ENCODE results near the gene RBP3.

The RBP3 gene

GRCh38 chr10:47348138-47348651 is at the start of gene RBP3:
RBP3 (plus strand) TSS chr10:47348363; CDS start chr10:47348485, 122 bp downstream.
- no peak for DNase-seq

GRCh38 chr10:47298715-47299114 is 49.4 kb upstream of the RBP3 start:
- DNase-seq, result no peak

GRCh38 chr10:47299611-47300428 is 48.3 kb upstream of the RBP3 start, which contains the start of gene GDF10:
GDF10 (plus strand) TSS chr10:47300197; CDS start chr10:47300652, 455 bp downstream.
- no peak for DNase-seq

DNA sequence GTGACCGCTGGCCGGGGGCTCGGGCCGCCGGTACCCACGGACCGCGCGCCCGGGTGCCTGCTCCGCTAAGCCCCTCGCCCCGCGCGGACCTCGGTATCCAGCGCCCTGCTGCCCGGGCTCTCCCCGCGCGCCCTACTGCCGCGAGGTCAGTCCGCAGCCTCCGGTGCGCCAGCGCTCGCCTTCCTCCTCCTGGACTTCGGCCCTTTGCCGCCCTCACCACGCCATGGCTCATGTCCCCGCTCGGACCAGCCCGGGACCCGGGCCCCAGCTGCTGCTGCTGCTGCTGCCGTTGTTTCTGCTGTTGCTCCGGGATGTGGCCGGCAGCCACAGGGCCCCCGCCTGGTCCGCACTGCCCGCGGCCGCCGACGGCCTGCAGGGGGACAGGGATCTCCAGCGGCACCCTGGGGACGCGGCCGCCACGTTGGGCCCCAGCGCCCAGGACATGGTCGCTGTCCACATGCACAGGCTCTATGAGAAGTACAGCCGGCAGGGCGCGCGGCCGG is 47.7 kb upstream of the RBP3 start:
- no peak for DNase-seq

- no peak for DNase-seq
These were observed 46.3 kb upstream of the RBP3 start for GRCh38 chr10:47301833-47302232.

DNA sequence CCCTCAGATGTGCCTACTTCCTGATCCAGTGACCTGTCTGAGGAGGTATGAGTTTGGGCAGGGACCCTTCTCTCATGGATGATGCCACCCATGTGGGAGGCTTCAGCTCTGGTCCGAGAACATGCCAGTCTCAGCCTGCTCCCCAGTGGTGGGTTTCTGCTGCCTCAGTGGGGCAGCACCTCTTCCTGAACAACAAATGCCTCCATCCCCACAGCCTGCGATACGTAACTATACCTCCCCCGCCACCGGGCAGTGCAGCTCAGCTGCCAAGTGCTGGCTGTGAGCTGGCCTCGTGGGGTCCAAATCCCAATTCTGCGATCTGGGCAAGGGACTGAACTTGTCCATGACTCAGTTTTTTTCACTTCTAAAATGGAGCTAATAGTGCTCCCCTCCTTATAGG is 45.1 kb upstream of the RBP3 start:
- DNase-seq, result no peak

- no peak for DNase-seq
These were observed 44.3 kb upstream of the RBP3 start for GRCh38 chr10:47303866-47304265.

DNA sequence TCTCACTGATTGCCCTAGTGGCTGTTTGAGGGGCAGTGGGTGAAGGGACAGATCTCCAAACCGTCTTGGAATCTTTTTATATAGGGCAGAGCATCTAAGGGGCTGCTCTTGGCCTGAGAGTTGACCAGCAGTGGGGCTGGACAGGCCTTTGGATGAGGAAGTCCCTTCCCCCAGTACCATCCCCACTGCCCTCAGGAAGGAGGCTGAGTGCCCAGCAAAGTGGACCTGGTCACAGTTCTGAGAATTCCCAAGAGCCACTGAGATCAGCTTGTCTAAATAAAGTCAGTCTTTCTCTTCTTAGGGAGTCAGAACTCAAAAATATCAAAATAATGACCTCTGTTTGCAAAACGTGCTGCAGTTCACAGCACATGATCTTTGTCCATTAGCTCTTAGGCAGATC is 42.6 kb upstream of the RBP3 start:
- no peak for DNase-seq

DNA sequence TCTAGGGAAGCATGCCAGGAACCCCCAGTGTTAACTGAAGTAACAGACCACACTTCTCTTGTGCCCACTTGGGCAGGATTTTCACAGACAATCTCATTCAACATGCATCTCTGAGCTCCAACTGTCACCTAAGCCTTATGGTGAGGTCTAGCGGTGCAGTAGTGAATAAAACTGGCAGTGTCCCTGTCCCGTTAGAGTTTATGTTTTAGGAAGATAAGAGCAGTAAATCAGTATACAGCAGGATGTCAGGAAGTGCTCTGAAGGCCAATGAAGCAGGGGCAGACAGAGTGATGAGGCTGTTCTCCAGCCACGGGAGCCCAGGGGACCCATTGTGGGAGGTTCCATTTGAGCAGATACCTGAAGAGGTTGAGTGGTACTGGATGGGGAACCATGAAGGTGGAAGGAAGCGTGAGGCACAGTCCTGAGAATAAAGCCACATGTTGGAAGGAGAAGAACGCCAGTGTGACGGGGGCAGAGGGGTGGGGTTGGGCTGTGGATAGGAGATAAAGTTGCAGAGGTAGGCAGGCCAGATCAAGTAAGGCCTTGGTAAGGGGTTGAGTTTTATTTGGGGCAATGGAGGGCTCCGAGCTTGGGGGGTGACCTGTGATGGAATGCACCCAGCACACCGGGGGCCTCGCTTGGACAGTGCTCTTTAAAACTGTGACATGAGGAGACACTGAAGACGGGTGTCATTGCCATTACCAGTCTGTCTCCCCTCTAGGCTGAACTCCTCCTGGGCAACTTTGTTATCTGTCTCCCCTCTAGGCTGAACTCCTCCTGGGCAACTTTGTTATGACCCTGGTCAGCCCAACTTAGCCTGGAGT is 41.6 kb upstream of the RBP3 start:
- no peak for DNase-seq

DNA sequence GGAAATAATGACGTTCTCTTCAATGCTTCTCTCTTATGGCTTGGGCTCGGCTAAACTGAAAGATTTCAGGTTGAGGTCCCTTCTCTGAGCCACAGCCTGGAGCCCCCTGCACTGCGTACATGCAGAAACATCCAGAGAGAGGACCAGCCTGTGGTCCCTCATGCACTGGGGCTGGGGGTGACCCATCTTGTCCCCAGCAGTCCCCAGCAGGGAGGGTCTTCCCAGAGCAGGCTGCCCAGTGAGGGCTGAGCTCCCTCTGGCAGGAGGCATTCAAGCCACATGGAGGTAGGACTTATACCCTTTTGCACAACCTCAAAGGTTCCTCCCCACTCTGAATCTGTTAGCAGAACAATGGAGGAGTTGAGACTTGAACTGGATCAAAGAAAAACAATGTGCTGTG is 40.8 kb upstream of the RBP3 start:
- DNase-seq, result no peak

- no peak for DNase-seq
These were observed 39.4 kb upstream of the RBP3 start for GRCh38 chr10:47308775-47309174.

DNA sequence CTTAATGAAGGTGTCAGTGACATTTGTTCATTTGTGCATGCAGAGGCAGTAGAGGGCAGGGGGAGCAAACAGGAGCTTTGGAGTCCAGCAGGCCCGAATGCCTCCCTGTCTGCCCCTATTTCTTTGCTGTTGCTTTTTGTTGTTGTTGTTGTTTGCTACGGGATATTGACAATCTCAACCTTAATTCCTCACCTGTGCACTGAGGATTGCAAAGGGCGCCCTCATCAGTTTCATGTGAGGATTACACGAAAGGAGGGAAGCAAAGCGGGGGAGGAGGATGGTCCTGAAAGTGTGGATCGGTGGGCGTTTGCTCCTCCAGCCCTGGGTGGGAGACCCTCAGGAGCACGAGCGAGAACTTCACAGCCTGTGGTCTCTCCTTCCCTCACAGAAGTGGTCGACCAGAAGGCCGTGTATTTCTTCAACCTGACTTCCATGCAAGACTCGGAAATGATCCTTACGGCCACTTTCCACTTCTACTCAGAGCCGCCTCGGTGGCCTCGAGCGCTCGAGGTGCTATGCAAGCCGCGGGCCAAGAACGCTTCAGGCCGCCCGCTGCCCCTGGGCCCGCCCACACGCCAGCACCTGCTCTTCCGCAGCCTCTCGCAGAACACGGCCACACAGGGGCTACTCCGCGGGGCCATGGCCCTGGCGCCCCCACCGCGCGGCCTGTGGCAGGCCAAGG is 38.6 kb upstream of the RBP3 start:
- no peak for DNase-seq

- DNase-seq, result no peak
These were observed 38.1 kb upstream of the RBP3 start for GRCh38 chr10:47310090-47310505.

DNA sequence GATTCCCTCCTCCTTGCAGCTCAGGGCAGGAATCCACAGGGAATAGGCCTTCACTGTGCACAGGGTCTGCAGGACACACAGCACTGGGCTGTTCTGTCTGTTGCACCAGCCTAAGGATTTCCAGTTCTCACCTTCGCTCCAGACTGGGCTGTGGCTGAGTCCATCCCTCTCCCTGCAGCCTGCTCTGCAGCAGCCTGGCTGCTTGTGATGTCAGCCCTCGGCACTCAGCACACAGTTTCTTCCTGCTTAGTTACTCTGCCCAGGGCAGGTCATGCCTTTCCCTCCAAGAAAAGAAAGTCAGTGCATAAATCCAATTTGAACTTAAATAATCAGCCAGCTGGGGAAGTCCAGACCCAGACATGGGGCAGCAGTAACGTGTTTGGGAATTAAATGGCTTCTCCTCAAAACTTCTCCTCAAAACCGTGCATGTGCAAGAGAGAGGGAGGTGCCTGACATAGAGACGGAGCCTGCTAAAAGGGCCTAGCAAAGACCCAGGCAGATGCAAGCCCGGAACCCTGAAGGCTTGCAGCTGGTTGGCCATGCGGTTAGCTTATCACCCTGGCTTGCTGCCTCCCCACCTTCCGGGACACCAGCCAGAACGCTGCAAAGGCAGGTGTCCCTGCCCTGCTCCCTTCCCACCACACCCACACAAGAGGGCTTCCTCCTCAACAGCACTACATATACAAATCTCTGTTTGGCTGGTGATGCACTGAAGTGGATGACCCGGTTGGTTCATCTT is 36.8 kb upstream of the RBP3 start:
- DNase-seq, result no peak

DNA sequence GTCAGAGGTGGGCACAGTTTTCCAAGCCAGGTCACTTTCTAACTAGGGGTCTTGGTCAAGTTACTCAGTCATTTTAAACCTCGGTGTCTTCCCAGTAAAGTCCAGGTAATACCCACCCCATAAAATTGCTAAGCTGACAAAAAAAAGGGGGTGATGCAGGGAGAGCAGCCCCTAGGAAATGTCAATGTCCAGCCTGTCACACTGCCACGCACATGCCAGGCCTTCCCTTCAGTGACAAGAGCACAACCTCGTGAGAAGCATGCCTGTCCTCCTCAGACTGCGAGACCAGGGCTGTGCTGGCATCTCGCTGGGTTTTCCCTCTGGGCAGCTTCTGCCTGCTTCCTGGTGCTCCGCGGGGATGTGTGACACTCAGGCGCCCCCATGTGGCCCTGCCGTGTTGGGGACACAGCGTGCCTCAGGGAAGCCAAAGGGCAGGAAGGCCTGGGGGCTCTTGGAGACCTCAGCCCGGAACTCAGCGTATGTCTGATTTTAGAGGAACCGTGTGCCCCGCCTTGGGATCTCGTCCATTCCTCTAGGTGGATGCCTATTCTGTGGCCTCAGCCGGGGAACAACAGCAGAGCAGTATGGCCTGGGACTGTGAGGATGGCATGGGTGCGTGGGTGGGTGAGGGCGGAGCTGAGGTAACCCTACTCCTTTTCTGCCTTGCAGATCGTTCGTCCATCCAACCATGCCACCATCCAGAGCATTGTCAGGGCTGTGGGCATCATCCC is 36.1 kb upstream of the RBP3 start:
- peak; percentile 35 for DNase-seq

DNA sequence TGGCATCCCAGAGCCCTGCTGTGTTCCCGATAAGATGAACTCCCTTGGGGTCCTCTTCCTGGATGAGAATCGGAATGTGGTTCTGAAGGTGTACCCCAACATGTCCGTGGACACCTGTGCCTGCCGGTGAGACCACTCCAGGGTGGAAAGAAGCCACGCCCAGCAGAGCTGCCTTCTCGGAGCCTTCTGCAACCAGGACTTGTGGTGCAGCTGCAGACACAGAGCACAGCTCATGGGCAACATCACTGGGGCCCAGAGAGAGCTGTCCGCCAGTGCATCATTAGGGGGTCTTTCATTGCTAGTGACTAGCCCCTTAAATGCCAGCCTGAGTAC is 35.5 kb upstream of the RBP3 start:
- no peak for DNase-seq

DNA sequence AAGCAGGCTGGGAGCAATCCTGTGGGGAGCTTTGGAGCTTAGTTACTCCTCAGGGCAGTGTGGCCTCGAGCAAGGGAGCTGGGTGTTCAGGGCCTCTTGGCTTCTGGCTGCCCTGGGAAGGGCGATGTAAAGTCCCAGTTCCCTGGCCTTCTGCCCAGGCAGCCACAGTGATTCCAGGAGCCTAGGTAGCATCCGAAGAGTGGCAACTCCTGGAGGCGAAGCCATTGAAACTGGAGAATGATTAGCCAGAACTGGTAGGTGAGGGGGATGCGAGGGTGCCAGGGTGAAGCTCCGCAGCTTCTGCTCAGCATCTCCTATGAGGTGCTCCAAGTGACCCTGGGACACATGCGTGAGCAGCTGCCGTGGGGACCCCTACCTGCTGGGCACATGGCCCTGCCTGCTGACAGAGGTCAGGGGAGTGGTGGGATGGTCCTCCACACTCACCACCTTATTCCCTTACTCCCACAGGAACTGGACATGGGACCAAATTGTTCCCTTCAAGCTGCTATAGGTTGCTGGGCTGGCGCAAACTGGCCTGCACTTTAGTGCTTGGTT is 33.7 kb upstream of the RBP3 start:
- no peak for DNase-seq

- DNase-seq, result no peak
These were observed 32.7 kb upstream of the RBP3 start for GRCh38 chr10:47315421-47315820.

GRCh38 chr10:47316131-47316530 is 32.0 kb upstream of the RBP3 start:
- DNase-seq, result no peak

DNA sequence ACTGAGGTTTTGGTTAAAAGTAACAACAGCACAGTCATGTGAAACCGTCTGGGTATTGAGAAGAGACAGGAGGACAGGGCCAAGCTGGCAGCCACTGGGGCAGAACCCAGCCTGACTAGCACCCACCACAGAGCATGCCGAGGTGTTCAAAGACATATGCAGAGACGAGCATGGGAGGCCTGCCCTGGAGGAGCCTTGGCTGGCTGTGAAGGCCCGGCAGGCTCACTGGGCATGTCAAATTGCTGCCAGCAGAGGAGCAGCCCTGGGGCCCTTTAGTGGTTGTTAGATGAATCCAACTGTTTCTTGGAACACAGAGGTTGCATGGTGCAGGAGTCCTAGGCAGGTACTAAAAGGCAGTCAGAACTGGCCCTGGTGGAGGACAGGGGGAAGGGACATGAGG is 30.9 kb upstream of the RBP3 start:
- no peak for DNase-seq

DNA sequence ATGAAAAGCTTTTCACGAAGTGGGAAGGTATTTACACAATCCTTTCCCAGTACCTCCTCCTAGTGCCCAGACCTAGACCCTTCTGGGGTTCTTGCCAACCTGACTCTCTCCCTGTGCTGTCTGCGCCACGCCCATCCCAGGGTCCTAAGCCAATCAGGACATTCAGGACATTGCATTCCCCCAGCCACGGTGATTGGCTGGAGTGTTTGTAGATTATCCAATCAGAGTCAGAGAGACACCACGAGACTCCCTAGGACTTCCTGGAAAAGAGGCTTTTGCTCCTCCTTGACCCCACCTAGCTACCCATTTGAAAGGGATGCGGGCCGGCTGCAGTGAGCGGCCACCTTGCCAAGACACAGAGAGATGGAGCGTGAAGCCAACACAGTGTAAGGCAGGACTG is 29.5 kb upstream of the RBP3 start:
- DNase-seq, result no peak
